H1 (cell line): ENCODE measurements around the gene DRGX. TPM values are rescaled to one million over a fixed set of nuclear protein-coding genes. Genes with fewer than 3 reads are reported as not detected.

ENCODE experiments used
- CTCF ChIA-PET: fragments of 300-600 bp; sonication (Branson Sonifier 250); formaldehyde crosslinking; loops from one replicate; lab custom pipeline; 2021; ENCODE audit not compliant: partially characterized antibody; lab: Charles Lee
- POLR2A ChIA-PET: fragments of 300-600 bp; sonication (Branson Sonifier 250); formaldehyde crosslinking; loops from one replicate; lab custom pipeline; 2021; ENCODE audit warnings: inconsistent platforms; ENCODE audit not compliant: partially characterized antibody; lab: Charles Lee
- DNase-seq, 2 experiments: peaks; one replicate each; pipeline versions ENCODE4 v3.0.0 to v3.0.0-alpha.2; 2010 to 2022; ENCODE audit warnings: low spot score in 2 of 2, low read depth in 1 of 2, mixed read lengths in 1 of 2
- FAIRE-seq: peaks from 2 replicates; lab custom pipeline; 2011; peaks lifted over from hg19 to GRCh38; lab: Jason Lieb, UNC
- H2AFZ ChIP-seq: 2 replicates; pipeline ENCODE4 v1.8.1; 2012; ENCODE audit warnings: low read length, inconsistent platforms
- H2AK5ac ChIP-seq: 2 replicates; pipeline ENCODE4 v1.6.1; 2013; ENCODE audit warnings: low read depth, low read length
- H2BK120ac ChIP-seq: replicated peaks from 2 replicates; pipeline ENCODE3; 2013; ENCODE audit warnings: low read depth, low read length, inconsistent platforms
- H2BK12ac ChIP-seq: 2 replicates; pipeline ENCODE4 v1.6.1; 2013; ENCODE audit warnings: low read depth, low read length
- H2BK15ac ChIP-seq: 2 replicates; pipeline ENCODE4 v1.6.1; 2013; ENCODE audit warnings: low read length
- H2BK20ac ChIP-seq: 2 replicates; pipeline ENCODE4 v1.6.1; 2013; ENCODE audit warnings: low read length
- H2BK5ac ChIP-seq: 2 replicates; pipeline ENCODE4 v1.6.1; 2013; ENCODE audit warnings: low read depth, low read length
- H3K14ac ChIP-seq: 2 replicates; pipeline ENCODE4 v1.6.1; 2013; ENCODE audit warnings: inconsistent platforms; ENCODE audit not compliant: insufficient read length
- H3K18ac ChIP-seq: 2 replicates; pipeline ENCODE4 v1.6.1; 2013; ENCODE audit warnings: low read length; ENCODE audit errors: extremely low read depth
- H3K23ac ChIP-seq: 2 replicates; pipeline ENCODE4 v1.6.1; 2013; ENCODE audit warnings: inconsistent platforms; ENCODE audit not compliant: insufficient read length
- H3K23me2 ChIP-seq: 2 replicates; pipeline ENCODE4 v1.6.1; 2013; ENCODE audit warnings: low read depth, low read length
- H3K27ac ChIP-seq: 2 replicates; pipeline ENCODE4 v1.6.1; 2011; ENCODE audit warnings: low read depth, low read length, inconsistent platforms
- H3K27me3 ChIP-seq, 4 experiments: replicated peaks in 1 of 4; 1 replicate in 1 of 4; 2 replicates in 3 of 4; pipeline versions ENCODE4 v1.6.1 to v1.8.1; 2011 to 2013; ENCODE audit warnings: low read length in 3 of 4, mild to moderate bottlenecking in 3 of 4, inconsistent platforms in 2 of 4, mixed read lengths in 2 of 4, moderate library complexity in 1 of 4; ENCODE audit not compliant: control insufficient read depth in 3 of 4, insufficient read depth in 3 of 4; ENCODE audit errors: extremely low read depth in 1 of 4
- H3K36me3 ChIP-seq, 4 experiments: 2 replicates each; pipeline versions ENCODE4 v1.6.1 to v1.8.1; 2011 to 2013; ENCODE audit warnings: mild to moderate bottlenecking in 4 of 4, low read length in 3 of 4, moderate library complexity in 2 of 4, control low read depth in 1 of 4, inconsistent platforms in 1 of 4; ENCODE audit not compliant: insufficient read depth in 4 of 4, control insufficient read depth in 2 of 4
- H3K4ac ChIP-seq: replicated peaks from 2 replicates; pipeline ENCODE3; 2013; ENCODE audit warnings: low read length, low read depth, mixed read lengths, inconsistent platforms; ENCODE audit not compliant: insufficient read length
- H3K4me1 ChIP-seq, 4 experiments: replicated peaks in 1 of 4; 1 replicate in 1 of 4; 2 replicates in 3 of 4; pipeline versions ENCODE4 v1.6.1 to v1.8.1; 2011 to 2013; ENCODE audit warnings: low read length in 3 of 4, inconsistent platforms in 2 of 4, mixed read lengths in 1 of 4; ENCODE audit not compliant: insufficient read depth in 4 of 4, control insufficient read depth in 3 of 4
- H3K4me2 ChIP-seq, 2 experiments: 2 replicates each; pipeline versions ENCODE4 v1.6.1 to v1.8.1; 2011 to 2013; ENCODE audit warnings: low read depth in 2 of 2, low read length in 2 of 2, control low read depth in 1 of 2, inconsistent platforms in 1 of 2, mild to moderate bottlenecking in 1 of 2; ENCODE audit not compliant: insufficient read depth in 1 of 2
- H3K4me3 ChIP-seq, 4 experiments: fragments of 200-600, 300-600 bp in 1 of 4; sonication (generic), shearing (Covaris generic), sonication (Bioruptor Twin) in 1 of 4; 2 replicates each; pipeline versions ENCODE4 v1.5.1 to v1.8.1; 2011 to 2016; ENCODE audit warnings: low read length in 4 of 4, low read depth in 3 of 4, control low read depth in 2 of 4, inconsistent platforms in 2 of 4, mild to moderate bottlenecking in 2 of 4, mixed read lengths in 1 of 4, moderate library complexity in 1 of 4; ENCODE audit not compliant: insufficient read depth in 2 of 4; ENCODE audit errors: extremely low read depth in 1 of 4
- H3K56ac ChIP-seq: replicated peaks from 2 replicates; pipeline ENCODE3; 2013; ENCODE audit warnings: low read depth, mild to moderate bottlenecking, mixed read lengths, low read length, inconsistent platforms; ENCODE audit not compliant: insufficient read length
- H3K79me1 ChIP-seq: 2 replicates; pipeline ENCODE4 v1.6.1; 2013; ENCODE audit warnings: low read depth, low read length, control low read depth
- H3K79me2 ChIP-seq, 2 experiments: 2 replicates each; pipeline versions ENCODE4 v1.6.1 to v1.8.1; 2012 to 2013; ENCODE audit warnings: low read length in 2 of 2, mild to moderate bottlenecking in 2 of 2, inconsistent platforms in 1 of 2; ENCODE audit not compliant: insufficient read depth in 2 of 2, control insufficient read depth in 1 of 2
- H3K9ac ChIP-seq, 4 experiments: replicated peaks in 1 of 4; 1 replicate in 1 of 4; 2 replicates in 3 of 4; pipeline versions ENCODE4 v1.6.1 to v1.8.1; 2011 to 2013; ENCODE audit warnings: low read depth in 3 of 4, low read length in 3 of 4, control low read depth in 2 of 4, mild to moderate bottlenecking in 2 of 4, moderate library complexity in 2 of 4, inconsistent platforms in 1 of 4; ENCODE audit errors: extremely low read depth in 1 of 4
- H3K9me3 ChIP-seq, 2 experiments: 2 replicates each; pipeline versions ENCODE4 v1.6.1 to v1.8.1; 2012 to 2013; ENCODE audit warnings: mild to moderate bottlenecking in 2 of 2, moderate library complexity in 2 of 2, control low read depth in 1 of 2, inconsistent platforms in 1 of 2, low read depth in 1 of 2, low read length in 1 of 2, mixed read lengths in 1 of 2; ENCODE audit not compliant: insufficient read depth in 2 of 2
- H4K20me1 ChIP-seq, 2 experiments: replicated peaks in 1 of 2; 2 replicates each; pipeline versions ENCODE3 to v1.8.1; 2011 to 2013; ENCODE audit warnings: inconsistent platforms in 2 of 2, low read length in 2 of 2, mild to moderate bottlenecking in 1 of 2; ENCODE audit not compliant: insufficient read depth in 2 of 2, control insufficient read depth in 1 of 2
- H4K5ac ChIP-seq: 2 replicates; pipeline ENCODE4 v1.6.1; 2013; ENCODE audit warnings: low read length, low read depth, mixed read lengths, inconsistent platforms; ENCODE audit not compliant: insufficient read length
- H4K8ac ChIP-seq: 2 replicates; pipeline ENCODE4 v1.8.0; 2013; ENCODE audit warnings: mild to moderate bottlenecking, moderate library complexity, low read length, inconsistent platforms; ENCODE audit not compliant: insufficient read depth; ENCODE audit errors: extremely low read depth
- H4K91ac ChIP-seq: replicated peaks from 2 replicates; pipeline ENCODE3; 2013; ENCODE audit warnings: low read length, mixed read lengths, inconsistent platforms; ENCODE audit not compliant: insufficient read length
- CHD2 ChIP-seq: IDR thresholded peaks from 2 replicates; pipeline ENCODE4 v1.6.1; 2012; ENCODE audit warnings: low read length, improper control_type of control experiment
- HDAC6 ChIP-seq: IDR thresholded peaks from one replicate; pipeline ENCODE4 v1.7.1; 2012; ENCODE audit warnings: low read depth, mild to moderate bottlenecking, inconsistent platforms, low read length, moderate library complexity
- KDM1A ChIP-seq: fragments of 200-600, 300-600 bp; sonication (generic); IDR thresholded peaks from 2 replicates; pipeline ENCODE4 v1.7.1; 2016; ENCODE audit warnings: mild to moderate bottlenecking, low read length, borderline replicate concordance
- MAFK ChIP-seq: IDR thresholded peaks from 2 replicates; pipeline ENCODE4 v1.6.1; 2012; ENCODE audit warnings: low read depth, mild to moderate bottlenecking, improper control_type of control experiment, low read length
- POLR2AphosphoS5 ChIP-seq: IDR thresholded peaks from 2 replicates; pipeline ENCODE4 v1.6.1; 2011; ENCODE audit warnings: low read depth, low read length
- RNF2 ChIP-seq: fragments of 200-900, 300-1000 bp; sonication (generic); IDR thresholded peaks from 2 replicates; pipeline ENCODE4 v1.7.1; 2016; ENCODE audit warnings: borderline replicate concordance, low read depth, mild to moderate bottlenecking, antibody characterized with exemption, low read length; ENCODE audit not compliant: poor library complexity, severe bottlenecking; ENCODE audit errors: missing control alignments
- SAP30 ChIP-seq: fragments of 300-600 bp; sonication (generic); IDR thresholded peaks from 2 replicates; pipeline ENCODE4 v1.7.1; 2012; ENCODE audit warnings: low read length, moderate library complexity, mild to moderate bottlenecking, inconsistent platforms; ENCODE audit not compliant: insufficient read depth, insufficient replicate concordance
- SP4 ChIP-seq: IDR thresholded peaks from 2 replicates; pipeline ENCODE4 v1.6.1; 2012; ENCODE audit warnings: low read length, inconsistent platforms
- TCF12 ChIP-seq: IDR thresholded peaks from 2 replicates; pipeline ENCODE4 v1.6.1; 2011; ENCODE audit warnings: low read depth, mild to moderate bottlenecking, low read length
- WGBS, 2 experiments: shearing (Covaris generic) in 1 of 2; methylation state at CpG; one replicate each; pipeline versions ENCODE4 v1.1.6 to v1.1.7; 2013 to 2015; ENCODE audit warnings: low lambda C conversion rate in 2 of 2, mixed read lengths in 2 of 2, inconsistent platforms in 1 of 2, low coverage in 1 of 2, missing lambda C conversion rate in 1 of 2; ENCODE audit not compliant: insufficient replicate concordance in 2 of 2, insufficient coverage in 1 of 2, insufficient read length in 1 of 2; ENCODE audit errors: extremely low coverage in 1 of 2, missing lambda C conversion rate in 1 of 2; 5-methylcytosine and 5-hydroxymethylcytosine counted together
- polyA plus RNA-seq, 7 experiments: library from polyadenylated mRNA; depleted of rRNA in 3 of 7; stranded (reverse) in 5 of 7; unstranded in 2 of 7; fragments of >200 nt in 5 of 7; fragments of 200-250 nt in 2 of 7; gene quantifications; 1 replicate in 5 of 7; 2 replicates in 1 of 7; 4 replicates in 1 of 7; pipeline versions ENCODE4 v1.2.1 to v1.2.3, GENCODE V29; 2011 to 2013; ENCODE audit warnings: missing spikeins in 2 of 7, mixed read lengths in 2 of 7
- total RNA-seq: library from RNA; stranded (reverse); fragmentation: NEBNext Ultra II Directional; extraction: Animal tissue kit (Norgen Biotek cat#: 25700); gene quantifications from 2 replicates; pipeline ENCODE4 v1.2.1, GENCODE V29; 2021

The DRGX gene
- total and polyA plus RNA-seq, 2 of the 8 experiments (the other 6 are each of a cell fraction or from before 2014, with no cell fraction given) = not detected

DNA sequence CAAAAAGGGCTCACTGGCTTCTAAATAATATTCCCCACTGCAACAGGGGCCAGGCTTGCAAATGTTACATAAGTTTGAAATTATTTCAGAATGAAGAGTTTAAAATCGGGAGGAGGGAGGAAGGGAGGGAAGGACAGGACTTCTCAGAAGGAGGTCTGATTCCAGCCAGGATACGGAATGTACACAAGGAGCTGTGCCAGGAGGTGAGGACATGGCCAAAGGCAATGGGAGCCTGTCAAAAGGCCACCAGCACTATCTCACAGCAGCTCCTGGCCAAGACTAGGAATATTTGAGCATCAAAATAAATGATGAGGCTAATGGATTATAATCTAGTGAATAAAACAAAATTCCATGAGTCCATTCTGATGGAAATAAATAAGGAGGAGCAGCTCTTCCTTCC is 18.6 kb upstream of the DRGX start:
- no peak overlapping the region for H3K9ac ChIP-seq

More for the DNA sequence above, 18.6 kb upstream of the DRGX start:
- Histone ChIP-seq H2BK20ac (no peak overlapping the region), H4K91ac (no peak overlapping the region), H2BK12ac (no peak overlapping the region), H3K23ac (no peak overlapping the region), H3K4ac (no peak overlapping the region), H3K56ac (no peak overlapping the region), H3K4me2 (no peak overlapping the region), H4K8ac (no peak overlapping the region), H3K4me1 (peaks cover 0 to 6% (median 3%) of the 10 kb centered on the region in 4 experiments; a peak in 4 of 7 replicates), H3K27ac (no peak overlapping the region), H3K27me3 (no peaks in the 10 kb centered on the region), H3K18ac (no peak overlapping the region), H2BK15ac (no peak overlapping the region), H2BK5ac (no peak overlapping the region), H3K4me3 (no peak overlapping the region), H2AFZ (no peak overlapping the region), H3K79me2 (no peaks in the 10 kb centered on the region), H4K20me1 (no peaks in the 10 kb centered on the region), H3K36me3 (no peaks in the 10 kb centered on the region), H3K23me2 (peaks cover 1% of the 10 kb centered on the region; the same call in 1 of the 2 replicates), H2AK5ac (no peak overlapping the region), H3K14ac (no peak overlapping the region), H4K5ac (no peak overlapping the region), H3K9me3 (no peaks in the 10 kb centered on the region), H2BK120ac (no peak overlapping the region), H3K79me1 (no peaks in the 10 kb centered on the region)
- TF ChIP-seq SP4 = no peak
- no peak for TF ChIP-seq CHD2
- TF ChIP-seq HDAC6 = no peak
- no peak for TF ChIP-seq SAP30
- TF ChIP-seq POLR2AphosphoS5 = no peak
- TF ChIP-seq RNF2 = no peak
- no peak for TF ChIP-seq MAFK
- TF ChIP-seq KDM1A = no peak
- no peak for TF ChIP-seq TCF12
- 95% methylated on average over 2 of the region's 2 CpGs; no CpG with 5 or more reads in 1 of the 2 experiments for WGBS, 2 experiments
- DNase-seq = no peak
- ChIA-PET CTCF (interaction anchor here (1.0 to 5.7 kb wide), 6 partner anchors 14 to 133 kb away, joined by 3 to 38 read pairs (median 4); no protein-coding TSS in a partner anchor), POLR2A (interaction anchor here (0.6 kb wide), 1 partner anchor 101 kb away, joined by 3 read pairs; no protein-coding TSS in a partner anchor)
- FAIRE-seq = no peak
